Esophagus squamous epithelium (tissue), 5 donors: ENCODE results near the gene MTAP. TPM values are rescaled to one million over a fixed set of nuclear protein-coding genes. Genes with fewer than 3 reads are reported as not detected.

Experiments
- DNase-seq: peaks from one replicate; lab custom pipeline; 2025; lab: John Stamatoyannopoulos, UW
- H3K27ac ChIP-seq, 4 donors: fragments of 200-600 bp; sonication (generic); one replicate each; pipeline ENCODE4 v1.5.1; 2016 to 2019; ENCODE audit warnings: mild to moderate bottlenecking in 1 of 4
- H3K27me3 ChIP-seq, 4 donors: fragments of 200-600 bp; sonication (generic); 1 replicate in 3 of 4; 2 replicates in 1 of 4; pipeline versions ENCODE4 v1.5.1 to v1.6.0; 2017 to 2021; ENCODE audit warnings: antibody characterized with exemption in 1 of 4
- H3K36me3 ChIP-seq, 3 donors: fragments of 200-600 bp; sonication (generic); one replicate each; pipeline ENCODE4 v1.5.1; 2016 to 2019
- H3K4me1 ChIP-seq, 3 donors: fragments of 200-600 bp; sonication (generic); one replicate each; pipeline ENCODE4 v1.5.1; 2017 to 2019
- H3K4me3 ChIP-seq, 4 donors: fragments of 200-600 bp; sonication (generic); 1 replicate in 3 of 4; 2 replicates in 1 of 4; pipeline ENCODE4 v1.5.1; 2016 to 2019; ENCODE audit warnings: mild to moderate bottlenecking in 2 of 4, moderate library complexity in 1 of 4
- H3K9me3 ChIP-seq, 3 donors: fragments of 200-600 bp; sonication (generic); one replicate each; pipeline ENCODE4 v1.5.1; 2016 to 2019
- CTCF ChIP-seq, 6 experiments: fragments of 450-650 bp in 4 of 6; fragments of 200-600 bp in 2 of 6; sonication (generic) in 2 of 6; IDR thresholded peaks; one replicate each; pipeline ENCODE4 v1.5.1; 2016 to 2019; ENCODE audit warnings: antibody characterized with exemption in 6 of 6, mild to moderate bottlenecking in 4 of 6, moderate library complexity in 4 of 6
- POLR2A ChIP-seq, 4 donors: fragments of 450-650 bp; IDR thresholded peaks; one replicate each; pipeline ENCODE4 v1.6.1; 2017; ENCODE audit warnings: antibody characterized with exemption in 4 of 4, mild to moderate bottlenecking in 4 of 4, moderate library complexity in 3 of 4
- WGBS, 2 donors: methylation state at CpG; one replicate each; pipeline ENCODE4 v1.1.5; 2018; 5-methylcytosine and 5-hydroxymethylcytosine counted together
- intact Hi-C: fragments of 100-400 bp; cut with DNase I; formaldehyde crosslinking; loops from one replicate; pipeline ENCODE4 v1.15.0; 2022
- total RNA-seq, 4 donors: library from RNA; depleted of rRNA; stranded (reverse); fragments of >200 nt; gene quantifications; one replicate each; pipeline ENCODE4 v1.1.0, GENCODE V29; 2016
- donor health status: DM: yes; HTN: yes; CAD: no.

MTAP gene
- total RNA-seq, 4 donors from 2014 or later, result 16.1 to 37.4 (median 27.6) TPM

GRCh38 chr9:21801683-21802417, 586 bp upstream of the MTAP start:
- peak; percentile 21 for DNase-seq

GRCh38 chr9:21803649-21804048, 1.2 kb downstream of the MTAP start:
- WGBS, 2 donors, result 35 to 42% methylated on average over 10 of the region's 10 CpGs
- intact Hi-C loops, result no loop called here
- Histone ChIP-seq H3K27ac (peak overlapping the region; percentile 88 to 96 (median 92)), H3K4me3 (peak overlapping the region; percentile 44 to 95 (median 80)), H3K4me1 (peaks cover 0 to 62% (median 6%) of the 10 kb centered on the region in 3 donors), H3K36me3 (peaks cover 0 to 11% (median 0%) of the 10 kb centered on the region in 3 donors), H3K9me3 (no peaks in the 10 kb centered on the region), H3K27me3 (no peaks in the 10 kb centered on the region)
- TF ChIP-seq CTCF (IDR thresholded peaks at IDR 0.05) (no peak), POLR2A (IDR thresholded peaks at IDR 0.05) (no peak)
- DNase-seq, result no peak

More at GRCh38 chr9:21801683-21802417, 586 bp upstream of the MTAP start:
- intact Hi-C loops, result no loop called here
- peak overlapping the region; percentile 44 to 95 (median 80) for H3K4me3 ChIP-seq
- peak overlapping the region; percentile 88 to 96 (median 92) for H3K27ac ChIP-seq
- TF ChIP-seq CTCF (IDR thresholded peaks at IDR 0.05) (no peak), POLR2A (IDR thresholded peaks at IDR 0.05) (no peak)
- WGBS, 2 donors, result 7 to 14% methylated on average over 17 to 21 of the region's 37 CpGs
- H3K27me3 ChIP-seq, result peaks cover 0 to 12% (median 0%) of the 10 kb centered on the region in 4 donors
- no peaks in the 10 kb centered on the region for H3K9me3 ChIP-seq
- H3K36me3 ChIP-seq, result peaks cover 0 to 6% (median 0%) of the 10 kb centered on the region in 3 donors
- peaks cover 0 to 50% (median 6%) of the 10 kb centered on the region in 3 donors for H3K4me1 ChIP-seq

GRCh38 chr9:21804331-21804730, 1.9 kb downstream of the MTAP start:
- peak overlapping the region in 2 of 4 donors; percentile 90 to 95 for H3K4me3 ChIP-seq
- H3K27ac ChIP-seq, result peak overlapping the region in 1 of 4 donors; percentile 88
- WGBS, 2 donors, result 73 to 91% methylated on average over 2 of the region's 2 CpGs
- H3K4me1 ChIP-seq, result peaks cover 0 to 68% (median 6%) of the 10 kb centered on the region in 3 donors
- intact Hi-C loops, result no loop called here
- no peak for DNase-seq
- no peaks in the 10 kb centered on the region for H3K9me3 ChIP-seq
- H3K36me3 ChIP-seq, result peaks cover 0 to 18% (median 0%) of the 10 kb centered on the region in 3 donors
- TF ChIP-seq CTCF (IDR thresholded peaks at IDR 0.05) (no peak), POLR2A (IDR thresholded peaks at IDR 0.05) (no peak)
- H3K27me3 ChIP-seq, result no peaks in the 10 kb centered on the region

- TF ChIP-seq CTCF (IDR thresholded peaks at IDR 0.05) (no peak), POLR2A (IDR thresholded peaks at IDR 0.05) (no peak)
- H3K4me1 ChIP-seq, result peaks cover 0 to 72% (median 6%) of the 10 kb centered on the region in 3 donors
Measured at GRCh38 chr9:21804791-21805190, 2.4 kb downstream of the MTAP start.

GRCh38 chr9:21806644-21807043, 4.2 kb downstream of the MTAP start:
- H3K4me3 ChIP-seq, result no peak overlapping the region
- 90 to 95% methylated on average over 2 to 4 of the region's 4 CpGs for WGBS, 2 donors
- no peak overlapping the region for H3K27ac ChIP-seq
- H3K27me3 ChIP-seq, result no peaks in the 10 kb centered on the region
- peaks cover 0 to 80% (median 6%) of the 10 kb centered on the region in 3 donors for H3K4me1 ChIP-seq
- H3K9me3 ChIP-seq, result no peaks in the 10 kb centered on the region
- TF ChIP-seq CTCF (IDR thresholded peaks at IDR 0.05) (no peak), POLR2A (IDR thresholded peaks at IDR 0.05) (no peak)
- peaks cover 0 to 41% (median 0%) of the 10 kb centered on the region in 3 donors for H3K36me3 ChIP-seq
- DNase-seq, result no peak
- intact Hi-C loops, result no loop called here

More at GRCh38 chr9:21804791-21805190, 2.4 kb downstream of the MTAP start:
- Histone ChIP-seq H3K4me3 (no peak overlapping the region), H3K9me3 (no peaks in the 10 kb centered on the region), H3K36me3 (peaks cover 0 to 22% (median 0%) of the 10 kb centered on the region in 3 donors), H3K27ac (no peak overlapping the region), H3K27me3 (no peaks in the 10 kb centered on the region)
- intact Hi-C loops, result no loop called here
- DNase-seq, result no peak
